Astrocyte of the spinal cord (primary cell): ENCODE measurements around the gene TTC28.
"Not testable (repeated sequence)": the region's sequence is repeated elsewhere in the genome, so short reads cannot be mapped to it uniquely, and the experiment has no call there.

ENCODE experiments used
- DNase-seq: peaks from one replicate; pipeline ENCODE4 v3.0.0; 2011; ENCODE audit warnings: low read depth, low spot score
- H3K4me3 ChIP-seq: 2 replicates; pipeline ENCODE4 v1.5.1; 2011; ENCODE audit warnings: low read depth, mild to moderate bottlenecking, low read length, moderate library complexity
- CTCF ChIP-seq: IDR thresholded peaks from 2 replicates; pipeline ENCODE4 v1.5.1; 2012; ENCODE audit warnings: low read depth, mild to moderate bottlenecking, low read length, inconsistent platforms
- in situ Hi-C: cut with HindIII; loops from 2 replicates; pipeline ENCODE4 v1.10.0; 2017; ENCODE audit warnings: low sequenced_read_pairs

Gene TTC28

GRCh38 chr22:28702891-28703290 is 23.3 kb upstream of the TTC28 start:
- DNase-seq, result no peak
- H3K4me3 ChIP-seq, result no peak overlapping the region
- in situ Hi-C loops, result no loop called here
- no peak for TF ChIP-seq CTCF

GRCh38 chr22:28693041-28693760 is 13.6 kb upstream of the TTC28 start:
- in situ Hi-C loops, H3K4me3 ChIP-seq, DNase-seq: not testable (repeated sequence)

- in situ Hi-C loops, result not testable (repeated sequence)
These were observed 10.2 kb upstream of the TTC28 start for GRCh38 chr22:28689796-28690195.

GRCh38 chr22:28682966-28683365 is 3.3 kb upstream of the TTC28 start:
- H3K4me3 ChIP-seq, in situ Hi-C loops, DNase-seq: not testable (repeated sequence)

More at GRCh38 chr22:28689796-28690195, 10.2 kb upstream of the TTC28 start:
- DNase-seq, H3K4me3 ChIP-seq: not testable (repeated sequence)

GRCh38 chr22:28680813-28681490 is 1.3 kb upstream of the TTC28 start:
- in situ Hi-C loops, H3K4me3 ChIP-seq: not testable (repeated sequence)
- DNase-seq, result peak; percentile 19

GRCh38 chr22:28678778-28679610 is 646 bp downstream of the TTC28 start:
- DNase-seq, in situ Hi-C loops: not testable (repeated sequence)
- H3K4me3 ChIP-seq, result peak overlapping the region; percentile 70

- DNase-seq, H3K4me3 ChIP-seq, in situ Hi-C loops: not testable (repeated sequence)
These were observed 1.5 kb downstream of the TTC28 start for GRCh38 chr22:28678170-28678569.

- no peak for TF ChIP-seq CTCF
- in situ Hi-C loops, result no loop called here
- no peak overlapping the region for H3K4me3 ChIP-seq
- DNase-seq, result peak; percentile 71
These were observed 5.5 kb downstream of the TTC28 start for GRCh38 chr22:28674121-28674563.

GRCh38 chr22:28670756-28671155 is 8.9 kb downstream of the TTC28 start:
- TF ChIP-seq CTCF, result no peak
- in situ Hi-C loops, result no loop called here
- no peak overlapping the region for H3K4me3 ChIP-seq
- DNase-seq, result no peak
